Stimulated activated CD4-positive, alpha-beta T cell treated with anti-CD3 and anti-CD28 coated beads, Interleukin-1b, Interleukin-23, amount 100 ng/mL, for 48 hours (primary cell): Measurements from ENCODE around the gene OR4K17.
"Not testable (repeated sequence)": the region's sequence is repeated elsewhere in the genome, so short reads cannot be mapped to it uniquely, and the experiment has no call there.

ENCODE experiments used
- DNase-seq: peaks from one replicate; pipeline ENCODE4 v3.0.0-alpha.2; 2020

Gene OR4K17

GRCh38 chr14:20110438-20110837 lies at the start of gene OR4K17:
Gene OR4K17, plus strand, starts transcription at chr14:20110739. Its CDS starts 6,761 bp downstream, at chr14:20117500.
- DNase-seq = no peak

GRCh38 chr14:20092050-20092449 lies 18.5 kb upstream of the OR4K17 start:
- no peak for DNase-seq

- DNase-seq = no peak
These were observed 17.1 kb upstream of the OR4K17 start for GRCh38 chr14:20093442-20093841.

GRCh38 chr14:20098926-20099770 lies 11.4 kb upstream of the OR4K17 start:
- not testable (repeated sequence) for DNase-seq

GRCh38 chr14:20112321-20112720 lies 1.8 kb downstream of the OR4K17 start:
- no peak for DNase-seq

GRCh38 chr14:20116748-20117147 lies 6.2 kb downstream of the OR4K17 start:
- DNase-seq = no peak

GRCh38 chr14:20118795-20119194 lies 8.3 kb downstream of the OR4K17 start:
- DNase-seq = no peak

- DNase-seq = no peak
These were observed 28.0 kb downstream of the OR4K17 start, which contains the start of gene OR4N5 for GRCh38 chr14:20138520-20138919. Gene OR4N5, plus strand, starts transcription at chr14:20138820. Its CDS starts 4,916 bp downstream, at chr14:20143736.

- DNase-seq = no peak
These were observed 33.4 kb downstream of the OR4K17 start for GRCh38 chr14:20143911-20144310.

- no peak for DNase-seq
These were observed 34.3 kb downstream of the OR4K17 start for GRCh38 chr14:20144820-20145219.

GRCh38 chr14:20164462-20164861 lies 53.9 kb downstream of the OR4K17 start:
- DNase-seq = no peak

- no peak for DNase-seq
These were observed 56.6 kb downstream of the OR4K17 start for GRCh38 chr14:20167091-20167490.

GRCh38 chr14:20169852-20170251 lies 59.3 kb downstream of the OR4K17 start:
- DNase-seq = not testable (repeated sequence)
